Prostate gland (tissue), 2 donors: ENCODE measurements around the gene GNL2. TPM values are rescaled to one million over a fixed set of nuclear protein-coding genes. Genes with fewer than 3 reads are reported as not detected.
"Not testable (repeated sequence)": the region's sequence is repeated elsewhere in the genome, so short reads cannot be mapped to it uniquely, and the experiment has no call there.

Experiments used
- DNase-seq: peaks from one replicate; pipeline ENCODE4 v3.0.0-alpha.2; 2019; ENCODE audit warnings: low spot score
- H3K27ac ChIP-seq, 2 donors: fragments of 200-600 bp; sonication (generic); 2 replicates each; pipeline ENCODE4 v1.5.1; 2017 to 2019
- H3K27me3 ChIP-seq: fragments of 200-600 bp; sonication (generic); replicated peaks from 2 replicates; pipeline ENCODE4 v1.5.1; 2019; ENCODE audit not compliant: insufficient read depth
- H3K36me3 ChIP-seq, 2 donors: fragments of 200-600 bp; sonication (generic); 1 replicate in 1 of 2; 2 replicates in 1 of 2; pipeline versions ENCODE4 v1.5.1 to v1.8.1; 2017 to 2019
- H3K4me1 ChIP-seq: fragments of 200-600 bp; sonication (generic); replicated peaks from 2 replicates; pipeline ENCODE4 v1.5.1; 2019
- H3K4me3 ChIP-seq, 2 donors: fragments of 200-600 bp; sonication (generic); 2 replicates each; pipeline ENCODE4 v1.5.1; 2017 to 2019
- H3K9me3 ChIP-seq: fragments of 200-600 bp; sonication (generic); 2 replicates; pipeline ENCODE4 v1.5.1; 2017
- CTCF ChIP-seq, 4 experiments: fragments of 200-600 bp in 2 of 4; fragments of 450-650 bp in 2 of 4; sonication (generic) in 2 of 4; IDR thresholded peaks; 1 replicate in 3 of 4; 2 replicates in 1 of 4; pipeline ENCODE4 v1.5.1; 2016 to 2019; ENCODE audit warnings: antibody characterized with exemption in 4 of 4, mild to moderate bottlenecking in 2 of 4, moderate library complexity in 2 of 4
- POLR2A ChIP-seq: fragments of 450-650 bp; IDR thresholded peaks from one replicate; pipeline ENCODE4 v1.6.1; 2016; ENCODE audit warnings: antibody characterized with exemption, mild to moderate bottlenecking
- POLR2AphosphoS5 ChIP-seq: sonication (generic); formaldehyde crosslinking; IDR thresholded peaks from one replicate; pipeline ENCODE4 v1.6.1; 2017; ENCODE audit warnings: antibody characterized with exemption
- WGBS: methylation state at CpG from one replicate; pipeline ENCODE4 v1.1.5; 2018; 5-methylcytosine and 5-hydroxymethylcytosine counted together
- intact Hi-C: fragments of 100-400 bp; cut with DNase I; formaldehyde crosslinking; loops from one replicate; pipeline ENCODE4 v1.14.2; 2022
- total RNA-seq, 2 donors: library from RNA; depleted of rRNA; stranded (reverse); fragments of >200 nt; gene quantifications; one replicate each; pipeline ENCODE4 v1.1.0, GENCODE V29; 2016

Gene GNL2
- total RNA-seq, 2 donors from 2014 or later, result 23.2 to 52.0 TPM

DNA sequence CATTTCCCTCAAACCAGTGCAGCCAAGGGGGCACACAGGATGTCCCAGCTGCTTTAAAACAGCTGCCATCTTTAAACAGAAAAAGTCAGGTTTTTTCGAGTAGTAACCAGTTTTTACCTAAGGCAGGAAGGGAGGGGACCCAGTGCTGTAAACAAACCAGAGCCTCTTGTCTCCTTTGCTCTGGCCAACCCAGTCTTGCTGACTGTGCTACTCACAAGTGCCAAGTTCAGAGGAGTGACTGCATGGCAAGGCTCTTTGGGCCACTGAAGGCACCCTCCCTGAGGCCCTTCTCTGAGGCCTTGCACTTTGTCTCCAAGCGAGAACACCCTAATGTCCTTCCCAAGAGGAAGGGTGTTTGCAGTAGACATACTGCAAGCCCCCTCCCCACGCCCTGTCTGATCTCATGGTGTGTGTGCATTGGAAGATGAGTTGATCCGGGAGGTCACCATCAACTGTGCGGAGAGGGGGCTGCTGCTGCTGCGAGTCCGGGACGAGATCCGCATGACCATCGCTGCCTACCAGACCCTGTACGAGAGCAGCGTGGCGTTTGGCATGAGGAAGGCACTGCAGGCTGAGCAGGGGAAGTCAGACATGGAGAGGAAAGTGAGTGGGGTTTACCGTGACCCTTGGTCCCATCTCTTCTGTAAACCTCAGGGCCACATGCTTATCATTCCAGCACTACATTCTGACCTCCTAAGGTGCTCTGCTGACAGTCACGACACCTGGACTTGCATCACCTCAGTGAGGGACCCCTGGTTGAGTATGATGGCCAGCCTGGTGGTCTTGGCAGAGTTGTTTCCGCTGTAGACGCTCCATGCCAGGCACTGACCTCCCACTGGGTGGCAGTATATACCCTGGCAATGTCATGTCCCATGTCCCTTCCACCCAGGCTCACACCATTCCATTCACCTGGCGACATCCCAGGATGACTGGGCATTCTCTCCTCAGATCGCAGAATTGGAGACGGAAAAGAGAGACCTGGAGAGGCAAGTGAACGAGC lies 34.3 kb downstream of the GNL2 start:
- TF ChIP-seq POLR2AphosphoS5 (no peak), POLR2A (no peak), CTCF (IDR thresholded peaks at IDR 0.05) (no peak)
- H3K4me1 ChIP-seq, result no peaks in the 10 kb centered on the region
- no peak for DNase-seq
- no peak overlapping the region for H3K27ac ChIP-seq
- peaks cover 6 to 8% of the 10 kb centered on the region in 2 donors for H3K36me3 ChIP-seq
- intact Hi-C loops, result loop anchor here (2.0 kb wide), 1 partner anchor 121 kb away; no protein-coding TSS in a partner anchor
- WGBS, result 92% methylated on average over 21 of the region's 21 CpGs
- H3K4me3 ChIP-seq, result no peak overlapping the region
- no peaks in the 10 kb centered on the region for H3K9me3 ChIP-seq
- no peaks in the 10 kb centered on the region for H3K27me3 ChIP-seq

DNA sequence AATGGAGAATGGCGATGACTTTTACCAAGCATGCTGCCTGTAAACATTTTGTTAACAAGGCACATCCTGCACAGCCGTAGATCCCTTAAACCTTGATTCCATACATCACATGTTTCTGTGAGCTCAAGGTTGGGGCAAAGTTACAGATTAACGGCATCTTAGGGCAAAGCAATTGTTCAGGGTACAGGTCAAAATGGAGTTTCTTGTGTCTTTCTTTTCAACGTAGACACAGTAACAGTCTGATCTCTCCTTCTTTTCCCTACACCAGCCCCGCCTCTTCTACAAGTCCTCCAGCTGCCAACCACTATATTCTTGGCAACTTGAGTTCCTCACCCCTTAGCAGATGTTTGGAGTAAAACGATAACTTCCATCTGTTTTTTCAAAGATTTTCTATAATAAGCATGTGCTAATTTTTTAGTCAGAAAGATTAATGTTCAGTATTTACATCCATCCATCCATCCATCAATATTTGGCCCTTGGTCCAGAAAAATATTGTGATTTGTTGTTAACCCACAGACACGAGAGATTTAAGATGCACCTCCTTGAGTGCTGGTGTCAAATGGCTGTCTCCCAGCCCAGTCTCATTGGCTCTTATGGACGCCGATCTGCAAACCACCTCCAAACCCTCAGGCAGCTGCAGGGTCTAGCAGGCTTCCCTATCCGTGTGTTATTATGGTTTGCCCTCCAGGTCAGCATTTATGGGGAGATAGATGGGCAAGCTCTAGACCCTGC lies 35.2 kb downstream of the GNL2 start:
- no peak for DNase-seq
- WGBS, result 70% methylated on average over 10 of the region's 10 CpGs
- Histone ChIP-seq H3K4me3 (no peak overlapping the region), H3K36me3 (peaks cover 2 to 6% of the 10 kb centered on the region in 2 donors), H3K9me3 (no peaks in the 10 kb centered on the region), H3K27me3 (no peaks in the 10 kb centered on the region), H3K27ac (no peak overlapping the region), H3K4me1 (peaks cover 4% of the 10 kb centered on the region)
- intact Hi-C loops, result no loop called here
- no peak for TF ChIP-seq CTCF (IDR thresholded peaks at IDR 0.05)
- TF ChIP-seq POLR2A, result no peak
- TF ChIP-seq POLR2AphosphoS5, result no peak

GRCh38 chr1:37559957-37560379 lies 35.8 kb downstream of the GNL2 start:
- H3K27ac ChIP-seq, DNase-seq: not testable (repeated sequence)
- WGBS, result 70% methylated on average over 12 of the region's 12 CpGs

DNA sequence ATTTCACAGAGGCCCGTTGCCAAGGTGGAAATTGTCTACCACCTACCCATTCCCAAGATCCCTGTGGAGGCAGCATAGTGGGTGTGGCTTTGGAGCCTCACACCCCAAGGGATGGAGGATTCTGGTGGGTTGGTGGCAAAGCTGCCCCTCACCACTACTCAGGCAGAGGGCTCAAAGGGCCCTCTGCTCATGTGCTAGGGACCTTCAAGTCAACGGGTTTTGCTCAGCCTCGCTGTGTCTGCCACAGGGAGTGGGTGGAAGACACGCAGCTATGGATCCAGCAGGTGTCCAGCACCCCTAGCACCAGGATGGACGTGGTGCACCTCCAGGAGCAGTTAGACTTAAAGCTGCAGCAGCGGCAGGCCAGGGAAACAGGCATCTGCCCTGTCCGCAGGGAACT lies 36.7 kb downstream of the GNL2 start:
- no peaks in the 10 kb centered on the region for H3K27me3 ChIP-seq
- no peaks in the 10 kb centered on the region for H3K9me3 ChIP-seq
- no peak overlapping the region for H3K4me3 ChIP-seq
- no peaks in the 10 kb centered on the region for H3K36me3 ChIP-seq
- TF ChIP-seq CTCF (IDR thresholded peaks at IDR 0.05) (no peak), POLR2A (no peak), POLR2AphosphoS5 (no peak)
- no peak overlapping the region for H3K27ac ChIP-seq
- intact Hi-C loops, result loop anchor here (10.0 kb wide), 1 partner anchor 246 kb away; the partner anchor contains the start of genes C1orf122 and YRDC
- peaks cover 4% of the 10 kb centered on the region for H3K4me1 ChIP-seq
- no peak for DNase-seq
- WGBS, result 93% methylated on average over 7 of the region's 7 CpGs

More at GRCh38 chr1:37559957-37560379, 35.8 kb downstream of the GNL2 start:
- not testable (repeated sequence) for H3K4me1 ChIP-seq, H3K36me3 ChIP-seq, H3K27me3 ChIP-seq, H3K9me3 ChIP-seq, H3K4me3 ChIP-seq
- intact Hi-C loops, result loop anchor here (10.0 kb wide), 1 partner anchor 245 kb away; the partner anchor contains the start of genes C1orf122 and YRDC

DNA sequence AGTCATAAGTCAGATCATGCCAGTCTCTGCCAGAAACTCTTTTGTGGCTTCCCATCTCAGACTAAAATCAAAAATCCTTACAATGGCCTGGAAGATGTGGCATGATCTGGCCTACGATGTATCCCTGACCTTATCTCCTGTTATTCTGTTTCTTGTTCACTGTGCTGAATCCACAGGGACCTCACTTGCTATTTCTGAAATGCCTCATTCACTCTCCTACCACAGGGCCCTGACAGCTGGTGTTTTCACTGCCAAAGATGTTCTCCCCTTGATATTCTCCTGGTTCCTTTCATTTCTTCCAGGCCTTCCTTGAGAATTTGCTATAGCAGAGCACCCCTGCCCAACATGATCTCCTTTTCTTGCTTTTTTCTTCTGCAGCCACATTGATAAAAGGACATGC lies 37.3 kb downstream of the GNL2 start:
- Histone ChIP-seq H3K27me3 (no peaks in the 10 kb centered on the region), H3K27ac (no peak overlapping the region), H3K9me3 (no peaks in the 10 kb centered on the region), H3K4me1 (peaks cover 4% of the 10 kb centered on the region), H3K36me3 (no peaks in the 10 kb centered on the region), H3K4me3 (no peak overlapping the region)
- TF ChIP-seq CTCF (IDR thresholded peaks at IDR 0.05) (no peak), POLR2A (no peak), POLR2AphosphoS5 (no peak)
- intact Hi-C loops, result loop anchor here (10.0 kb wide), 1 partner anchor 246 kb away; the partner anchor contains the start of genes C1orf122 and YRDC
- 100% methylated on average over 1 of the region's 1 CpG for WGBS
- DNase-seq, result no peak
